HepG2 (cell line): ENCODE results near the gene ABHD15. TPM values are rescaled to one million over a fixed set of nuclear protein-coding genes. Genes with fewer than 3 reads are reported as not detected.

Source experiments
- AGO1 ChIP-seq: fragments of 200-400 bp; formaldehyde crosslinking; IDR thresholded peaks from 2 replicates; pipeline ENCODE4 v1.6.1; 2017; ENCODE audit warnings: mild to moderate bottlenecking, low read depth, low read length, moderate library complexity; ENCODE audit not compliant: poor library complexity, severe bottlenecking
- CBX5 ChIP-seq: sonication (generic); formaldehyde crosslinking; IDR thresholded peaks from 2 replicates; pipeline ENCODE4 v1.4.0; 2020; ENCODE audit warnings: missing genetic modification reagents, borderline replicate concordance
- CCAR2 ChIP-seq: fragments of 200-400 bp; formaldehyde crosslinking; optimal IDR thresholded peaks from 2 replicates; pipeline ENCODE3; 2018; ENCODE audit warnings: low read depth, mild to moderate bottlenecking, low read length, moderate library complexity
- DNMT3B ChIP-seq: conservative IDR thresholded peaks from 2 replicates; pipeline ENCODE4 v1.6.1; 2016; ENCODE audit warnings: missing biosample characterization, control low read depth
- E2F5 ChIP-seq: sonication (generic); formaldehyde crosslinking; conservative IDR thresholded peaks from 2 replicates; pipeline ENCODE4 v1.4.0; 2020; ENCODE audit warnings: missing genetic modification reagents
- EP300 ChIP-seq, 3 experiments: sonication (generic) in 1 of 3; formaldehyde crosslinking in 1 of 3; IDR thresholded peaks; 2 replicates each; pipeline versions ENCODE4 v1.5.1 to v1.6.1; 2011 to 2020; ENCODE audit warnings: low read depth in 2 of 3, low read length in 2 of 3, borderline replicate concordance in 1 of 3, improper control_type of control experiment in 1 of 3, mild to moderate bottlenecking in 1 of 3, missing genetic modification reagents in 1 of 3, moderate library complexity in 1 of 3
- FOXP1 ChIP-seq, 2 experiments: fragments of 450-650 bp in 1 of 2; IDR thresholded peaks; 2 replicates each; pipeline ENCODE4 v1.6.1; 2017 to 2018; ENCODE audit warnings: antibody characterized with exemption in 1 of 2
- HDAC2 ChIP-seq: sonication (generic); formaldehyde crosslinking; IDR thresholded peaks from 2 replicates; pipeline ENCODE4 v1.4.0; 2020; ENCODE audit warnings: missing genetic modification reagents
- MAFK ChIP-seq, 2 experiments: IDR thresholded peaks in 1 of 2; conservative IDR thresholded peaks in 1 of 2; 2 replicates each; pipeline ENCODE4 v1.6.1; 2011; ENCODE audit warnings: improper control_type of control experiment in 2 of 2, low read length in 2 of 2
- MZF1 ChIP-seq: sonication (generic); formaldehyde crosslinking; IDR thresholded peaks from 2 replicates; pipeline ENCODE4 v1.8.1; 2023; ENCODE audit warnings: mild to moderate bottlenecking, missing genetic modification reagents, borderline replicate concordance
- ONECUT2 ChIP-seq: sonication (generic); formaldehyde crosslinking; IDR thresholded peaks from 2 replicates; pipeline ENCODE4 v1.4.0; 2020; ENCODE audit warnings: missing genetic modification reagents
- PAXIP1 ChIP-seq: sonication (generic); formaldehyde crosslinking; conservative IDR thresholded peaks from 2 replicates; pipeline ENCODE4 v1.4.0; 2020; ENCODE audit warnings: mild to moderate bottlenecking, missing genetic modification reagents, moderate library complexity
- PTBP1 ChIP-seq: fragments of 200-400 bp; formaldehyde crosslinking; IDR thresholded peaks from 2 replicates; pipeline ENCODE4 v1.6.1; 2018; ENCODE audit warnings: low read length, low read depth; ENCODE audit not compliant: poor library complexity, severe bottlenecking
- REPIN1 ChIP-seq: sonication (generic); formaldehyde crosslinking; IDR thresholded peaks from 2 replicates; pipeline ENCODE4 v1.8.0; 2022; ENCODE audit warnings: missing genetic modification reagents, low read depth, mild to moderate bottlenecking, borderline replicate concordance
- SALL1 ChIP-seq: sonication (generic); formaldehyde crosslinking; IDR thresholded peaks from 2 replicates; pipeline ENCODE4 v1.8.0; 2022; ENCODE audit warnings: mild to moderate bottlenecking, missing genetic modification reagents
- SALL2 ChIP-seq: sonication (generic); formaldehyde crosslinking; IDR thresholded peaks from 2 replicates; pipeline ENCODE4 v1.8.1; 2023; ENCODE audit warnings: mild to moderate bottlenecking, missing genetic modification reagents, inconsistent platforms
- SCMH1 ChIP-seq: sonication (generic); formaldehyde crosslinking; IDR thresholded peaks from 2 replicates; pipeline ENCODE4 v1.9.0; 2021; ENCODE audit warnings: missing genetic modification reagents, mild to moderate bottlenecking, borderline replicate concordance
- SMARCC2 ChIP-seq: fragments of 450-650 bp; IDR thresholded peaks from 2 replicates; pipeline ENCODE4 v1.6.1; 2017; ENCODE audit warnings: antibody characterized with exemption, mild to moderate bottlenecking
- ZBTB3 ChIP-seq: sonication (generic); formaldehyde crosslinking; IDR thresholded peaks from 2 replicates; pipeline ENCODE4 v1.4.0; 2020; ENCODE audit warnings: low read depth, mild to moderate bottlenecking, moderate library complexity, missing genetic modification reagents, borderline replicate concordance
- ZFP36L1 ChIP-seq: sonication (generic); formaldehyde crosslinking; IDR thresholded peaks from 2 replicates; pipeline ENCODE4 v1.8.0; 2022; ENCODE audit warnings: mild to moderate bottlenecking, missing genetic modification reagents, moderate library complexity
- ZNF143 ChIP-seq: sonication (generic); formaldehyde crosslinking; IDR thresholded peaks from 2 replicates; pipeline ENCODE4 v1.4.0; 2020; ENCODE audit warnings: missing genetic modification reagents
- ZNF382 ChIP-seq: sonication (generic); formaldehyde crosslinking; IDR thresholded peaks from 2 replicates; pipeline ENCODE4 v1.5.0; 2020; ENCODE audit warnings: missing genetic modification reagents, mild to moderate bottlenecking, borderline replicate concordance
- ZNF720 ChIP-seq: sonication (generic); formaldehyde crosslinking; IDR thresholded peaks from 2 replicates; pipeline ENCODE4 v1.4.0; 2020; ENCODE audit warnings: missing genetic modification reagents
- ZNF737 ChIP-seq: sonication (generic); formaldehyde crosslinking; IDR thresholded peaks from 2 replicates; pipeline ENCODE4 v1.5.0; 2020; ENCODE audit warnings: missing genetic modification reagents, mild to moderate bottlenecking, borderline replicate concordance
- ZNF781 ChIP-seq: sonication (generic); formaldehyde crosslinking; IDR thresholded peaks from 2 replicates; pipeline ENCODE4 v1.5.1; 2020; ENCODE audit warnings: borderline replicate concordance, mild to moderate bottlenecking, missing genetic modification reagents; ENCODE audit errors: not compliant biosample characterization
- polyA plus RNA-seq, 8 experiments: library from polyadenylated mRNA; depleted of rRNA in 3 of 8; stranded (reverse) in 7 of 8; unstranded in 1 of 8; fragments of >200 nt; fragmentation: Illumina TruSeq in 4 of 8; extraction: Trizol in 4 of 8; gene quantifications; 2 replicates each; pipeline versions ENCODE4 v1.2.1 to v1.2.3, GENCODE V29; 2011 to 2016; ENCODE audit warnings: low read depth in 4 of 8, missing spikeins in 1 of 8, mixed read lengths in 1 of 8; ENCODE audit not compliant: insufficient read depth in 1 of 8
- total RNA-seq, 5 experiments: library from RNA; depleted of rRNA; stranded (reverse); fragments of >200 nt; fragmentation: Illumina TruSeq; extraction: Trizol; gene quantifications; 2 replicates each; pipeline ENCODE4 v1.2.3, GENCODE V29; 2016; ENCODE audit warnings: low read depth in 1 of 5
- TF ChIP-seq, protein P1 (sequence below): sonication (generic); formaldehyde crosslinking; IDR thresholded peaks from 2 replicates; pipeline ENCODE4 v1.5.0; 2020; ENCODE audit warnings: missing genetic modification reagents, mild to moderate bottlenecking, borderline replicate concordance

The ABHD15 gene
- total and polyA plus RNA-seq, 2 of the 13 experiments (the other 11 are each of a cell fraction or from before 2014, with no cell fraction given) = 2.4 to 7.7 TPM

DNA sequence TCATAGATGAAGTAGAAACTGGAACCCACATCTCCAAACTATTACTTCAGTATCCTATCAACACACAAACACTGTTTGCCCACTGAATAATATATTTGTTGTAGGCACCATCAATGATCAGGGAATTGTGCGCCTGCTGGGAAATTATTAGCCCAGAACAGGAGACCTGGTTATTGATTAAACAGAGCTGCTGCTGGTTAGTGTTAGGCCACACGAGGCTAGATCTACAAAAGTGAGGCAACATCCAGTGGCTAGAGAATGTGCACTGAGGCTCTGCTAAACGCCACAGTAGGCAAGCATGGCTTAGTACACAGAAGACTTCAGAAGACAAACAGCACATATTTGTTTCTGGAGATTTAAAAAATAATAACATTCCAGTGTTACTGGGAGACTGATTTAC, 11.0 kb downstream of the ABHD15 start (continued):
- TF ChIP-seq PAXIP1 (CRISPR knock-in tag) = peak; percentile 73
- TF ChIP-seq, protein P1, sequence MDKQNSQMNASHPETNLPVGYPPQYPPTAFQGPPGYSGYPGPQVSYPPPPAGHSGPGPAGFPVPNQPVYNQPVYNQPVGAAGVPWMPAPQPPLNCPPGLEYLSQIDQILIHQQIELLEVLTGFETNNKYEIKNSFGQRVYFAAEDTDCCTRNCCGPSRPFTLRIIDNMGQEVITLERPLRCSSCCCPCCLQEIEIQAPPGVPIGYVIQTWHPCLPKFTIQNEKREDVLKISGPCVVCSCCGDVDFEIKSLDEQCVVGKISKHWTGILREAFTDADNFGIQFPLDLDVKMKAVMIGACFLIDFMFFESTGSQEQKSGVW (CRISPR knock-in tag) = no peak
- TF ChIP-seq ZNF737 (CRISPR knock-in tag) = no peak
- TF ChIP-seq REPIN1 (CRISPR knock-in tag) = peak; percentile 47; the same call in 1 of the 2 replicates
- no peak for TF ChIP-seq ZFP36L1 (CRISPR knock-in tag)
- TF ChIP-seq E2F5 = no peak
- TF ChIP-seq DNMT3B = 0 out of 2 replicates have a peak, but pooled peaks have one; percentile 58
- no peak for TF ChIP-seq ZBTB3 (CRISPR knock-in tag)
- peak; percentile 57; the same call in 1 of the 2 replicates for TF ChIP-seq SALL1 (CRISPR knock-in tag)
- no peak; the same call in 1 of the 2 replicates for TF ChIP-seq CBX5
- TF ChIP-seq FOXP1 (IDR thresholded peaks at IDR 0.05) = no peak
- peak; percentile 78 for TF ChIP-seq FOXP1 (CRISPR knock-in tag; IDR thresholded peaks at IDR 0.05)
- TF ChIP-seq SALL2 (CRISPR knock-in tag) = no peak
- TF ChIP-seq ZNF781 (CRISPR knock-in tag) = no peak
- no peak for TF ChIP-seq PTBP1
- TF ChIP-seq ONECUT2 (CRISPR knock-in tag) = peak; percentile 74
- no peak for TF ChIP-seq CCAR2
- TF ChIP-seq HDAC2 (CRISPR knock-in tag) = peak; percentile 77
- no peak for TF ChIP-seq AGO1
- no peak for TF ChIP-seq ZNF382 (CRISPR knock-in tag)
- TF ChIP-seq SMARCC2 = no peak
- no peak for TF ChIP-seq MAFK (conservative IDR thresholded peaks at IDR 0.05 in 1 of 2, IDR thresholded peaks at IDR 0.05 in 1 of 2; ENCODE audit: low read length in 2 of 2)
- TF ChIP-seq ZNF143 (CRISPR knock-in tag) = no peak
- TF ChIP-seq SCMH1 (CRISPR knock-in tag) = no peak
- no peak for TF ChIP-seq ZNF720 (CRISPR knock-in tag)
- TF ChIP-seq EP300 (IDR thresholded peaks at IDR 0.05; ENCODE audit: low read depth in 2 of 2, low read length in 2 of 2) = 0 out of 4 replicates have a peak, but pooled peaks of 1 of the 2 experiments have one; percentile 14
- no peak for TF ChIP-seq EP300 (CRISPR knock-in tag; IDR thresholded peaks at IDR 0.05; ENCODE audit: borderline replicate concordance)
- no peak for TF ChIP-seq MZF1 (CRISPR knock-in tag)
